ENCODE measurements around the gene PCGF5. TPM values are rescaled to one million over a fixed set of nuclear protein-coding genes. Genes with fewer than 3 reads are reported as not detected.
"Not testable (repeated sequence)": the region's sequence is repeated elsewhere in the genome, so short reads cannot be mapped to it uniquely, and the experiment has no call there.

The PCGF5 gene
- total and polyA plus RNA-seq, 8 donors, result 12.7 to 23.2 (median 15.9) TPM

DNA sequence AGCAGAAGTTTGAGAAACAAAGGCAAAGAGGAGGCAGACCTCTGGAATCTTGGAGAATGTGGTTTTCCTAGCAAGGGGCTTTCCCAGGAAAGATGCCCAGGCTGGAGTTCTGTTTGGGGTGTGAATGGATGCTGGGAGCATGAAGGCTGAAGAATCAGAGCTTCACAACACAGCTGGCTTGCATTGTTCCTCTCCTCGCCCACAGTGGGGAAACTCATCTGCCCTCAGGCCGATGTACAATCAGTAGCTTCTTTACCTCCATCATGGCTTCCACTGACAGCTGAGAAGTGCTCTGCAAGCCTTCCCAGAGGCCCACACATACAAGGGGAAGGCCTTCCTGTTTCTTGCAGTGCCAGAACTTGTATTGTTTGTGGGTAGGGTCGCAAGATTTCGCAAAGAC is 98.9 kb downstream of the PCGF5 start:
- DNase-seq (no peak), ATAC-seq (no peak), FAIRE-seq (no peak)
- 92 to 99% methylated on average over 4 of the region's 4 CpGs for WGBS, 2 donors
- TF ChIP-seq CTCF (IDR thresholded peaks at IDR 0.05), result no peak
- no peak overlapping the region for H3K27ac ChIP-seq
- no peaks in the 10 kb centered on the region for H3K4me1 ChIP-seq
- intact Hi-C loops (cut with DNase I), result no loop called here
- no peaks in the 10 kb centered on the region for H3K36me3 ChIP-seq
- no peaks in the 10 kb centered on the region for H3K27me3 ChIP-seq
- no peak overlapping the region for H3K4me3 ChIP-seq
- H3K9me3 ChIP-seq, result no peaks in the 10 kb centered on the region

DNA sequence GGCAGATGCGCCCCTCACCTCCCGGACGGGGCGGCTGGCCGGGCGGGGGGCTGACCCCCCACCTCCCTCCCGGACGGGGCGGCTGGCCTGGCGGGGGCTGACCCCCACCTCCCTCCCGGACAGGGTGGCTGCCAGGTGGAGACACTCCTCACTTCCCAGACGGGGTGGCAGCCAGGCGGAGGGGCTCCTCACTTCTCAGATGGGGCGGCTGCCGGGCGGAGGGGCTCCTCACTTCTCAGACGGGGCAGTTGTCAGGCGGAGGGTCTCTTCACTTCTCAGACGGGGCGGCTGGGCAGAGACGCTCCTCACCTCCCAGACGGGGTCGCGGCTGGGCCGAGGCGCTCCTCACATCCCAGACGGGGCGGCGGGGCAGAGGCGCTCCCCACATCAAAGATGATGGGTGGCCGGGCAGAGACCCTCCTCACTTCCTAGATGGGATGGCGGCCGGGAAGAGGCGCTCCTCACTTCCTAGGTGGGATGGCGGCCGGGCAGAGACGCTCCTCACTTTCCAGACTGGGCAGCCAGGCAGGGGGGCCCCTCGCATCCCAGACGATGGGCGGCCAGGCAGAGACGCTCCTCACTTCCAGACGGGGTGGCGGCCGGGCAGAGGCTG is 102.9 kb downstream of the PCGF5 start:
- 95 to 99% methylated on average over 28 to 44 of the region's 44 CpGs for whole genome bisulfite sequencing, 2 donors
- peak in 2 of 6 donors; percentile 16 to 44 for DNase-seq
- H3K4me3 ChIP-seq, result not testable (repeated sequence)

DNA sequence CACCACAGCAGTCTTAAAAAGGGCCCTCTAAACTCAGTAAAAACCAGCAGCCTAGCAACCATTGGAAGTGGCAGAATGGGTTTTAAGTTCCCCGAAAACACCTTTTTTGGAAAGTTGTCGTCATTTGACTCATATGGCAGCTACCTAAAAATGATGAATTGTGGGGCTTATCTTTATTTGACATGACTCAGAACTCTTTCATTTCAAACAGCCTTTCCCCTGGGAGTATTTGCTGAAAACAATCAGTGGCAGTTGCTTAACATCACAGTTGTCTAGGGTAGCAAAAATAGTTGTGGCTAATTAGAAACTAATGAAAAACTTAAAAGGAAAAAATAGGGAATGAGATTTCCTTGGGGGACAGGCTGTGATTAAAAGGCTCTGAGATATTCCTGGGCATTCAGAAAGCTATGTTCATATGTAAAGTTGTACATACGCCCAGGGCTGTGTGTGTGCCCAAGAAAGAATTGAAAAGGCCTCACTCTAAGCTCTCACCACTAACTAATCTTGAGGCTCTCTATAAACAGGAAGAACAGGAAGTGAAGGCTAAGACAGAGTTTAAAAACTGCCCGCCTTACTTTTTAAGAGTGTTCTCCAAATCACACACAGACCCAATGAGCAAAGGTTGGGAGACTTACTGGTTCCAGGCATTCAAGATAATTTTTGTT is 108.0 kb downstream of the PCGF5 start:
- H3K27me3 ChIP-seq, result no peaks in the 10 kb centered on the region
- no peak for FAIRE-seq
- H3K9me3 ChIP-seq, result no peaks in the 10 kb centered on the region
- TF ChIP-seq CTCF (IDR thresholded peaks at IDR 0.05), result no peak
- no peak overlapping the region for H3K27ac ChIP-seq
- no peak for ATAC-seq
- H3K36me3 ChIP-seq, result no peaks in the 10 kb centered on the region
- no peaks in the 10 kb centered on the region for H3K4me1 ChIP-seq
- H3K4me3 ChIP-seq, result no peak overlapping the region
- intact Hi-C loops (cut with DNase I), result no loop called here
- no peak for DNase-seq
- WGBS, 2 donors, result 93 to 95% methylated on average over 4 of the region's 4 CpGs

More for the DNA sequence above, 102.9 kb downstream of the PCGF5 start:
- H3K27ac ChIP-seq; H3K4me1 ChIP-seq; intact Hi-C loops (cut with DNase I); ATAC-seq; FAIRE-seq; H3K27me3 ChIP-seq; H3K9me3 ChIP-seq; H3K36me3 ChIP-seq: not testable (repeated sequence)

Other genes starting within 250 kb of the PCGF5 start
- 1 to 10 TPM; 3.6 to 7.8 (median 4.8) TPM for gene HECTD2, start 189.7 kb downstream of the PCGF5 start, total RNA-seq
- gene HECTD2, start 189.7 kb downstream of the PCGF5 start, polyA plus RNA-seq, result 1 to 10 TPM; 2.9 to 5.5 TPM